Nephron (organoid): ENCODE data around the gene MITF.

Experiments
- H3K27ac Mint-ChIP-seq, 3 experiments: 2 replicates each; pipeline ENCODE4 v1.8.0; 2020; ENCODE audit warnings: mixed read lengths in 3 of 3, mild to moderate bottlenecking in 2 of 3, moderate library complexity in 1 of 3
- H3K27me3 Mint-ChIP-seq: 2 replicates; pipeline ENCODE4 v1.8.0; 2021; ENCODE audit warnings: low read depth, mild to moderate bottlenecking, moderate library complexity, mixed read lengths
- H3K36me3 Mint-ChIP-seq: 2 replicates; pipeline ENCODE4 v1.8.0; 2020; ENCODE audit warnings: low read depth, mixed read lengths
- H3K4me1 Mint-ChIP-seq: 2 replicates; pipeline ENCODE4 v1.8.0; 2020; ENCODE audit warnings: mixed read lengths
- H3K4me3 Mint-ChIP-seq, 3 experiments: 2 replicates each; pipeline ENCODE4 v1.8.0; 2020; ENCODE audit warnings: mild to moderate bottlenecking in 3 of 3, mixed read lengths in 3 of 3, moderate library complexity in 2 of 3
- H3K9me3 Mint-ChIP-seq: 2 replicates; pipeline ENCODE4 v1.8.0; 2020; ENCODE audit warnings: mixed read lengths
- CTCF ChIP-seq, 3 experiments: fragments of 200-600 bp; sonication (generic); IDR thresholded peaks; one replicate each; pipeline ENCODE4 v1.5.0; 2021; ENCODE audit warnings: antibody characterized with exemption in 3 of 3; ENCODE audit not compliant: unreplicated experiment in 3 of 3

MITF gene

GRCh38 chr3:69731080-69731479 lies 8.2 kb upstream of the MITF start:
- Mint-ChIP-seq H3K4me3 (no peak overlapping the region), H3K36me3 (no peaks in the 10 kb centered on the region), H3K27me3 (peaks cover 14% of the 10 kb centered on the region), H3K4me1 (peaks cover 4% of the 10 kb centered on the region), H3K9me3 (no peaks in the 10 kb centered on the region), H3K27ac (no peak overlapping the region)
- no peak for TF ChIP-seq CTCF (IDR thresholded peaks at IDR 0.05; ENCODE audit: unreplicated experiment in 3 of 3)

DNA sequence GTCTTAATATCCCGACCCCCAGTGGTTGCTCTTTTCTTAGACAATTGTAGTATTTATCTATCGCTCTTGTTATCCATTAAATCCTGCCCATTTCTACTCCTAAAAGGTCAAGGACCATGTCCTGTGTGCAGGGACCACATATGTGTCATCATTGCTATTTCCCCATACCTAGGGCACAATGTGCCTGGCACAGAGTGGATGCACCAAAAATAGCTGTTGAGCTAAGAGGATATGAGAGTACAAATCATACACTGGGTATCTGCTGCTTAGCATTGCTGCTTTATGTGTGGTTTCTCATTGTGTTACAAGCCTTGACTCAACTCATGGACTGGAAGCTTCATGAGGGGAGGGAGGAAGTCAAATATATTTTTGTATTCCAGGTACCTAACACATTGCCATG lies 3.4 kb upstream of the MITF start:
- Mint-ChIP-seq H3K9me3 (no peaks in the 10 kb centered on the region), H3K4me1 (peaks cover 25% of the 10 kb centered on the region), H3K4me3 (no peak overlapping the region), H3K27ac (no peak overlapping the region), H3K27me3 (peaks cover 43% of the 10 kb centered on the region), H3K36me3 (no peaks in the 10 kb centered on the region)
- no peak for TF ChIP-seq CTCF (IDR thresholded peaks at IDR 0.05; ENCODE audit: unreplicated experiment in 3 of 3)

DNA sequence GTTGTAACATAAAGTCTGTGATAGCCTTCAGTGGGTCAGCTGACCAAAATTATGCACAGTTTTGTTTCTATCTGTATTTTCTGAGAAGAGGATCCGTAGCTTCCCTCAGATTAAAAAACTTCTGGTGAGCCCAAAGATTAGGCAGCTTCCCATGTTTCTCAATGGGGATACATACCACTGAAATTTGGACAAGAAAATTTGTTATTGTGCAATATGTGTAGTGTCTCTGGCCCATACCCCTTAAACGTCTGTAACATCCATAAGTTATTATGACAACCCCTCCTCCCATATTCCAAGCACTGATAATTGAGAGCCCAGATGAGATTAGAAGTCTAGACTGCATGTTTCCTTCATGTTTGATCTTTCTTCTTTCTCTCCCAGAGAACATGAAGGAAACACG lies 1.9 kb upstream of the MITF start:
- no peaks in the 10 kb centered on the region for H3K36me3 Mint-ChIP-seq
- H3K27ac Mint-ChIP-seq, result peak overlapping the region in 1 of 3 experiments; percentile 77
- H3K9me3 Mint-ChIP-seq, result no peaks in the 10 kb centered on the region
- H3K4me3 Mint-ChIP-seq, result peak overlapping the region in 2 of 3 experiments; percentile 87 to 93
- peaks cover 48% of the 10 kb centered on the region for H3K27me3 Mint-ChIP-seq
- no peak for TF ChIP-seq CTCF (IDR thresholded peaks at IDR 0.05; ENCODE audit: unreplicated experiment in 3 of 3)
- H3K4me1 Mint-ChIP-seq, result peaks cover 35% of the 10 kb centered on the region

- Mint-ChIP-seq H3K4me3 (peak overlapping the region; percentile 87 to 94 (median 93)), H3K36me3 (no peaks in the 10 kb centered on the region), H3K27ac (peak overlapping the region; percentile 68 to 77 (median 69)), H3K9me3 (no peaks in the 10 kb centered on the region), H3K27me3 (peaks cover 43% of the 10 kb centered on the region), H3K4me1 (peaks cover 35% of the 10 kb centered on the region)
- no peak for TF ChIP-seq CTCF (IDR thresholded peaks at IDR 0.05; ENCODE audit: unreplicated experiment in 3 of 3)
Observed at GRCh38 chr3:69738315-69738714, 949 bp upstream of the MITF start.

- TF ChIP-seq CTCF (IDR thresholded peaks at IDR 0.05; ENCODE audit: unreplicated experiment in 3 of 3), result no peak
- H3K36me3 Mint-ChIP-seq, result no peaks in the 10 kb centered on the region
- H3K9me3 Mint-ChIP-seq, result no peaks in the 10 kb centered on the region
- peak overlapping the region; percentile 68 to 77 (median 69) for H3K27ac Mint-ChIP-seq
- peaks cover 35% of the 10 kb centered on the region for H3K4me1 Mint-ChIP-seq
- H3K27me3 Mint-ChIP-seq, result peaks cover 38% of the 10 kb centered on the region
- peak overlapping the region; percentile 87 to 94 (median 93) for H3K4me3 Mint-ChIP-seq
Observed at GRCh38 chr3:69738859-69739203, 433 bp upstream of the MITF start.

GRCh38 chr3:69740103-69741021 lies 1.1 kb downstream of the MITF start:
- no peaks in the 10 kb centered on the region for H3K36me3 Mint-ChIP-seq
- peaks cover 37% of the 10 kb centered on the region for H3K27me3 Mint-ChIP-seq
- no peaks in the 10 kb centered on the region for H3K9me3 Mint-ChIP-seq
- no peak for TF ChIP-seq CTCF (IDR thresholded peaks at IDR 0.05; ENCODE audit: unreplicated experiment in 3 of 3)
- peak overlapping the region; percentile 93 to 94 (median 94) for H3K4me3 Mint-ChIP-seq
- H3K4me1 Mint-ChIP-seq, result peaks cover 35% of the 10 kb centered on the region
- peak overlapping the region; percentile 2 to 9 (median 8) for H3K27ac Mint-ChIP-seq
